ENCODE results near the gene VPS51.

DNA sequence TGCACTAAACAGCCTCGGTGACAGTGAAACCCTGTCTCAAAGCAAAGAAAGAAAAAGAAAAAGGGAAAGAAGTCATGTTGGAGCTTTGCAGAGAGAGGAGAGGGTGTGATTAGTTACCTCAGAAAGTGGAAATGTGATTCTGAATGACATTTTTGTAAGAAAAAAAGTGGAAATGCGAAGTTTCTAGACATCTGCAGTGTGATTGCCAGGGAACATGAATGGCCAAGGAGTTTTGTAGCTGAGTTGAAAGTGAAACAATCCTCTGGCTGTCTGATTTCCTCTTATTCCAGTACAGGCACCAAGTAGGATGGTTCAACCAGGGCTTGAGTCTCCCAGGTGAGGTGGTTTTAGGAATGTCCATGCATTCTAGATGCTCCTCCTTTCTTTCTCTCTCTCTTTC is 56.1 kb downstream of the VPS51 start:
- TF ChIP-seq, protein P1, sequence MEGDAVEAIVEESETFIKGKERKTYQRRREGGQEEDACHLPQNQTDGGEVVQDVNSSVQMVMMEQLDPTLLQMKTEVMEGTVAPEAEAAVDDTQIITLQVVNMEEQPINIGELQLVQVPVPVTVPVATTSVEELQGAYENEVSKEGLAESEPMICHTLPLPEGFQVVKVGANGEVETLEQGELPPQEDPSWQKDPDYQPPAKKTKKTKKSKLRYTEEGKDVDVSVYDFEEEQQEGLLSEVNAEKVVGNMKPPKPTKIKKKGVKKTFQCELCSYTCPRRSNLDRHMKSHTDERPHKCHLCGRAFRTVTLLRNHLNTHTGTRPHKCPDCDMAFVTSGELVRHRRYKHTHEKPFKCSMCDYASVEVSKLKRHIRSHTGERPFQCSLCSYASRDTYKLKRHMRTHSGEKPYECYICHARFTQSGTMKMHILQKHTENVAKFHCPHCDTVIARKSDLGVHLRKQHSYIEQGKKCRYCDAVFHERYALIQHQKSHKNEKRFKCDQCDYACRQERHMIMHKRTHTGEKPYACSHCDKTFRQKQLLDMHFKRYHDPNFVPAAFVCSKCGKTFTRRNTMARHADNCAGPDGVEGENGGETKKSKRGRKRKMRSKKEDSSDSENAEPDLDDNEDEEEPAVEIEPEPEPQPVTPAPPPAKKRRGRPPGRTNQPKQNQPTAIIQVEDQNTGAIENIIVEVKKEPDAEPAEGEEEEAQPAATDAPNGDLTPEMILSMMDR (IDR thresholded peaks at IDR 0.05): no peak
- TF ChIP-seq POLR2A (IDR thresholded peaks at IDR 0.05): no peak
